SK-N-SH treated with all-trans-retinoic acid at 6 μM for 48 hours (cell line): ENCODE data around the gene TLCD1.

Source experiments
- ISL1 ChIP-seq: fragments of 250-450 bp; sonication (Bioruptor Pico); IDR thresholded peaks from 2 replicates; pipeline ENCODE4 v2.1.2; 2022; ENCODE audit warnings: mild to moderate bottlenecking, moderate library complexity
- OSR1 ChIP-seq: fragments of 250-450 bp; sonication (Bioruptor Pico); IDR thresholded peaks from 2 replicates; pipeline ENCODE4 v1.8.0; 2022; ENCODE audit warnings: moderate library complexity, mild to moderate bottlenecking, inconsistent platforms

DNA sequence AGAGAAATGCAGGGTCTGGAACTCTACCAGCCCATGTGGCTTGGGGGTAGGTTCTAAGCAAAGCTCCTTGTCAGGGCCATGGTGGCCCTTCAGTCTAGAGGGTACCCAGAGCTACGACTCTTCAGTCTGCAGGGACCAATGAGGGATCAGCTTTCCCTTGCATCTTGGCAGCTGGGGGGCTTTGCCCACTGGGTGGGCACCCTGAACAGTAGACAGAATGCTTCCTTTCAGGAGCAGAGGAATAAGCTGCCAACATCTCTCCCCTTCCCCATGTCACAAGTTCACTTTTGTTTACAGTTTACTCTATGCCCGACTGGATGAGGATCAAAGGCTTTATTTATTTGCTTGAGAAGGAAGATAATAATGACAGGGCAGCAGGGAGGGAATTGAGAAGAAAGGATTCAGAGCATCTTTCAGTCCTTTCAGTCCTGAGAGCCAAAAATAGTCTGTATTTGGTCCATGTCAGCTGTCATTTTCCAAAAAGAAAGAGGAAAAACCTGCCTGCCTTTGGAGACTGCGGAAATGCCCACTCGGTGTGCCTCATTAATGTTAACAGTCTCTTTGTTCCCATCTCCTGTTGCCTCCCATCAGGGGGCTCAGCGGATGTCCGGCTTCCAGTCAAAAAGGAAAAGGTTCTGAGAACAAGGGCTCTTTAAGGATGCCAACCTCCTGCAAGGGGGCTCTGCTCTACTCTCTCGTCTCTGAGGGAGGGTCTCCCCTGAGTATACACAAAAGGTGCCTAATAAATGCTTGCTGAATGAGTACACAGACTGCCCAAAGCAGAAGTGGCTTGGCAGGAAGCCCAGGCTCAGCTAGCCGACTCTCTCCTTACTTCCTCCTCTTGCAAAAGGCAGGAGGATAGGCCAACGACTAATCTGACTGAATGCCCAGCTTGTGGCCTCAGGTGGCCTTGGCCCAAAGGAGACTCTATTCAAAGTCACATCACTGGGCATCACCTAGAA, 34.8 kb upstream of the TLCD1 start:
- no peak for TF ChIP-seq ISL1 (CRISPR knock-in tag)
- TF ChIP-seq OSR1: no peak
